SIG-M5 treated with dmso at 0.1 percent for 504 hours (cell line): ENCODE data around the gene KRT16.
"Not testable (repeated sequence)": the region's sequence is repeated elsewhere in the genome, so short reads cannot be mapped to it uniquely, and the experiment has no call there.

Experiments used
- DNase-seq: peaks from one replicate; lab custom pipeline; 2025; ENCODE audit not compliant: unreplicated experiment; lab: John Stamatoyannopoulos, UW

The KRT16 gene

DNA sequence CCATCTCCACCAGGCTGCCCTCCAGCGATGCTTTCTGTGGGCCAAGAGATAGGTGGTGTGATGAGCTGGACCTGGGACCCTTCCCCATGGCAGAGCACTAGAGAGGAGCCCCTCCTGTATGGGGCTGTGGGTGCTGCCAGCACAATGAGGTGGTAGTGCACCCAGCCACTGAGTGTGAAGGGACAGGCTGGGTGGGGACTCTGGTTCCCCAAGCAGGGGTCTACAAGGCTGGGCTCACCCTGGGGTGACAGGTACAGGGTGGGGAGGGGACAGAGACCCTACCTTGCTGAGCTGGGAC, 15.5 kb upstream of the KRT16 start:
- DNase-seq: not testable (repeated sequence)

DNA sequence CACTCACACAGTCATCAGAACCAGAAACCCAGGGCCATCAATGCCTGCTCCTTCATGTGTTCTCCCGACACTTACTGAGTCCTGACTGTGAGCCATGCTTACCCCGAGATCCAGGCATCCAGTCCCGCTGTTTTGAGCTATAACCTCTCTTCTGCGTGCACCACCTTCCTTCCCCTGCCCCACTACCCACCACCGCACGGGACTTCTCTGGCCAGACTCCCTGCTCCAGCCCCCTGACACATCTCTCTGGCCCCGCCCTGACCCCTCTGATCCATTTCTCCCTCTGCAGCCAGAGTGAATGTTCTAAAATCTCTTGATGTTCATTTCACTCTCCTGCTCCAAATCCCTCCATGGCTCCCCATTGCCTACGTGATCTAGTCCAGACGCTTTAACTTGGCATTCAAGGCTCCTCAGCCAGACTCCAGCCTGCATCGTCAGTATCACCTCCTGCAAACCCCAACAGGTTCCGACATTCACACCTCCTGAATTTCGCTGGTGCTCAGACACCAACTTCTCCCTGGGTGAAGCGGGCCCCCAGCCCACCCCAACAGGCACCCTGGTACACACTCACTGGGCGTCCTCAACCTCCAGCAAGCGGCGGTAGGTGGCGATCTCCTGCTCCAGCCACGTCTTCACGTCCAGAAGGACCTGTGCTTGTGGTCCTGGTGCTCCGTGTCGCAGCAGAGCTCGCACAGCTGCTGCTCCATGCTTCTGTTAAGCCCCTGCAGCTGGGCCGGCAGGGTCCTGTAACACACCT, 14.9 kb upstream of the KRT16 start:
- no peak for DNase-seq

DNA sequence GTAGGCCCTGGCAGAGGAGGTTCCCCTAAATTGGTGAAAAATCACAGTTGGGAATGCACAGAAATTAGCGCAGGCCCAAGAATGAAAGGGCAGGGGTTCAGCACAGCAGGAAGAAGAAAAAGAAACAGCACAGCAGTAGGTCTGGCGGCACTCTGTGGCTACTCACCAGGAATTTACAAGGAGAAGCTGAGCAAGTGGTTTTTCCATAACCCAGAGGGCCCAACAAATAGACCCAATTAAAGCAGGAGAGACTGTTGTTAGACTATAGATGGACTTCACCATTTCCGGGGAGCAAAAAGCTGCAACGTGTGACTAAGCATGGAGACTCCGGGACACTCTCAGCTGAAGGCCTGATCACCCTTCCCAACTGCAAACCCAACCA, 14.3 kb upstream of the KRT16 start:
- DNase-seq: not testable (repeated sequence)

DNA sequence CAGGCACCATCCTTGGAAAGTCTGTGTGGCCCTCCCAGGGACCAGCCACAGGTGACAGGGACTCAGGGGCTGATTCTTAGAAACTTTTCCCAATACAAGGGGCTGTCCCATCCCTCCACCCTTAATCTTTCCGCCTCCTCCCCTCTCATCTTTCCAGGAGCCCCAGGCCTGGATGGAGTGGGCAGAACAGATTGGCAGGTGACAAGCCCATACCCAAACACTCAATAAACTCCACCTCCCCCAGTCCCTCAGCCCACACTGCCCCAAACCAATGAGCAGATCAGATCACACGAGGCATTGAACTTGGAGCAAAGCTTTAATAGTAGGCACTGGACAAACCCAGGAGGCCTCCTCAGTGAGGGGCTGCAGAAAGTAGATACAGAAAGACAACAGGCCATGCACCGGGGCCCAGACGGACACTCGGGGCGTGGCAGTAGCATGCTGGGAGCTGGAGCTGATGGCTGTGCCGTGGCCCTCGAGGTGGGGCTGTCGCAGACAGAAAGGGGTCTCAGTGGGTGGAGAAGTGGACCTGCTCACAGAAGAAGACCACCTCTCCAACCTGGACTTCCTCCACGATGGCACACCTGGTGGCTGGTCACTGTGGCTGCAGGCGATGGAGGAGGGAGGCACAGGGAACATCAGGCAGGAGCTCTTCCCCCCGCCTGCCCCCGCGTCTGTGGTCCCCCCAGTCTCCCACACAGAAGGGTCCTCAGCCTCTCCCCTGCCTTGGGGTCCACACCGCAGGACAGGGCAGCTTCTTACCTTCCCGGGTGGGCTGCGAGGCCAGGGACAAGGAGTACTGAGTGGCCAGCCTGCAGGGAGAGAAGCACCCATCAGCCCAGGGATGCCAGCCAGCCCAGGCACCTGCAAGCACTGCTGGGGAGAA, 13.7 kb upstream of the KRT16 start:
- not testable (repeated sequence) for DNase-seq

DNA sequence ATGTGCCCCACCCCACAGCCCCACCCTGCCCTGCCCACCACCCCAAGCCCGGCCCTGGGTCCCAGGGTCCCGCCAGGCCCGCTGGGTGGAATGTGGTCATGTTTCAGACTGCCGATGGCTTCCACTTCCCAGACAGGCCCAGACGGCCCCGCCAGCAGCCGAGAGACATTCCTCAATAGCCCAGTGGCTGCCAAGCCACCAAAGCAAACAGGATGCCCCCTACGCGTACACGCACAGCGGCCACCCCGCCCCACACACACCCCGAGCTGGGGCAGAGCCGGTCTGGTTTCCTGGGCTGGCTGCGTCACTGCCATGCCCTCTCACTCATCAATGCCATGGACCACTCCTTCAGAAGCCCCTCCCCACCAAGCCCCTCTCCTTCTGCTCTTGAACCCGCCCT, 13.0 kb upstream of the KRT16 start:
- DNase-seq: no peak

DNA sequence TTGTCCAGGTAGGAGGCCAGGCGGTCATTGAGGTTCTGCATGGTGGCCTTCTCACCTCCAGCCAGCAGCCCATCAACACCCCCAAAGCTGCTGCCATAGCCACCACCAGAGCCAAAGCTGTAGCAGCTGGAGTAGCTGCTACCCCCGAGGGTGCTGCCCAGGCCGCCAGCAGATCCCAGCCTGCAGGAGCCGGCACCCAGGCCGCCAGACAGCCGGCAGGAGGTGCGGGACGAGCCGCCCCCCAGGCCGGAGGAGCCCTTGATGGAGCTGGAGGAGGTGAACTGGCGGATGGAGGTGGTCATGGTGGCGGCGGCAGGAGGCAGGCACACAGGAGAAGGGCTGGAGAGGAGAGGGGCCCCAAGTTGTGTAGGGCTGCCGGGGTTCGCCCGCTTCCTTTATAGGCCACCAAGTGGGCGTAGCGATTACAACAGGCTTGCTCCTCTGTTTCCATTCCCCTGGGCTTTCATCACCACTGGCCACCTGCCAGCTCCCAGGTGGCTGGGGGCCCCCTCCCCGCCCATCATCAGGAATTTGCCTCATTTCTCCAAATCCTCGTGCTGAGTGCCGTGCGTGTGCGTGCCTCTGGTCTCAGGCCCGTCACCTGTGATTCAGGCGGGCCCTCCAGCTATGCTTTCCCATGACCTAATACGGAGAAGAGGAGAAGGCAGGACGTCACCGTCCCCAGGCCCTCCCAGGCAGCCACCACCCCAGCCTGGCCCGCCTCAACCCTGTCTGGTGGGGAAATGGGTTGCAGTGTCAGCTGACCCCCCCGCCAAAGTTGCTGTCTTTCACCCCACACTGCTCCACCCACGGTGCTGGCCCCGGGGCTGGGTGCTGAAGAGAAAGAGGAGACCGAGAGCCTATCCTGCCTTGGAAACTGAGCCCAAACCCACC, 11.9 kb upstream of the KRT16 start, which contains the start of gene KRT17:
TSS of gene KRT17 (minus strand) at position 368 of the 894 bp plus-strand sequence. CDS start at position 302, 66 bp downstream.
- DNase-seq: no peak

DNA sequence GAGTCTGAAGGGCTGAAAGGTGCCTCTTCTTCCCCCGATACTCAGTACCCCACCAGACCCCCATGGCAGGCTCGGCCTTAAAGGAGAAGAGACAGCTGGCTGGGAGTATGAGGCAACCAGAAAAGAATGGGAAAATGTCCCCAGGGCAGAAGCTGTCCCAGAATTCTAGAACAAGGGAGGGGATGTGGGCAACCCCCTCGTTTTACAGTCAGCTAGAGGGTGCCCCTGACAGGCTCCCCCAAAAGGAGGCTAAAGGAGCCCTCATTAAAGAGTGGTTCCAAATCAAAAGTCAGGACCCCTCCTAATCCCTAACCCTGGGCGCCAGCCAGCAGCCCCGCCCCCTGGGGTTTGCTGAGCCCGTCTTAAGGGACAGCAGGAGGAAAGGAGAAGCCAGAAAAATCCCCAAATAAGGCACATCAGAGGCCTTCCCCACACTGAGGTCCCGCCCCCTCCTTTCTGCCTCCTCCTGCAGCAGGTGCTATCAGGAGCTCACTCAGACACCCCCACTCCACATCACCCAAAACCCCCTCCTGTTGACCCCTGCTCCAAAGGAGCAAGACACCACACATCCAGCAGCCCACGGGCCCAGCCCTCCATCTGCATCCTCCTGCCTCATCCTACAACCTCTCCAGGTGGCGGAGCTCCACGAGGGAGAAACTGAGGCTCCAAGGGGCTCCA, 10.8 kb upstream of the KRT16 start:
- DNase-seq: not testable (repeated sequence)

DNA sequence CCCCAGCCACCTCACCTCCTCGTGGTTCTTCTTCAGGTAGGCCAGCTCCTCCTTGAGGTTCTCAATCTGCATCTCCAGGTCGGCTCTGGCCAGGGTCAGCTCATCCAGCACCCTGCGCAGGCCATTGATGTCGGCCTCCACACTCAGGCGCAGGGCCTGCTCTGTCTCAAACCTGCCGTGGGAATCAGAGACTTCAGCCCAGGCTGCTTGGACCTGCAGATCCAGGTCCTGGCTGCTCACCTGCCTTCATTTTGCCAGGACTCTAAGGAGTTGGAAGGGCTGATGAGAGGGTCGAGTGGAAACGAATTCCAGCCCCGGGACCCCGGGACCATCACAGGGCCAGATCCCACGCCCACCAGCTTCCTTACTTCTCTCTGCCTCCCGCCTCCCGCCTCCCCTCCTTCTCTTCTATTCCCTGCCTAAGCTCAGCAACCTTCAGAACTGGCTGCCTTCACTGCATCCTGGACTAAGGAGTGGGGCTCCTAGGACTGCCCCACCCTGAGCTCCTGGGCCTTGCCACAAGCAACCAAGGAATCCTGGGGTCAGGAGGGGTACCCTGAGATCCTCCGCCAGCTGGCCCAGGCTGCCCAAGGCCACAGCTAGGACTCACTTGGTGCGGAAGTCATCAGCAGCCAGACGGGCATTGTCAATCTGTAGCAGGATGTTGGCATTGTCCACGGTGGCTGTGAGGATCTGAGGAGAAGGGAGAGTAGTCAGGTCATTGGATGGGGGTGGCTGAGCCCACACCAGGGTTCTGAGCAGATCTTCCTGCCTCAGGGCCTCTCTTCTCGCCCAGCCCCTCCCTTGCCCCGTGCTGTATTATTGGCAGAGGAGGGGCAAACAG, 10.0 kb upstream of the KRT16 start:
- DNase-seq: not testable (repeated sequence)

DNA sequence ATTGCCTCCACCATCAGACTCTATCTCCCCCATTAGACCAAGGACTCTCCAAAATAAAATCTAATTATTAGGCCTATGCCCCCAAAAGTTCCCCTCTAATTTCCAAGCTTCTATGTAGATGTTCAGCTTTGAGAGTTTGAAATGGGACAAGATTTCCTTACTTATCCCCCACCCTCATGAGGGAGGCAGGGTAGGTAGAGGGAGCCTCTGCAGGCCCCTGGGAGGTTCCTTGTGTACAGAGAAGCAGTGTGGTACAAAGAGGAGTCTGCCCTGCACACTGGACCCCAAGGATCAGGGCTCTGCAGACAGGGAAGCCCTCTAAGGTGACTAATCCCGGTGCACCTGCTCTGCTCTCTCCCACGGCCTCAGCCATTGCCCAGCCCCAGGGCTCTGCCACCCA, 9.3 kb upstream of the KRT16 start:
- DNase-seq: no peak

DNA sequence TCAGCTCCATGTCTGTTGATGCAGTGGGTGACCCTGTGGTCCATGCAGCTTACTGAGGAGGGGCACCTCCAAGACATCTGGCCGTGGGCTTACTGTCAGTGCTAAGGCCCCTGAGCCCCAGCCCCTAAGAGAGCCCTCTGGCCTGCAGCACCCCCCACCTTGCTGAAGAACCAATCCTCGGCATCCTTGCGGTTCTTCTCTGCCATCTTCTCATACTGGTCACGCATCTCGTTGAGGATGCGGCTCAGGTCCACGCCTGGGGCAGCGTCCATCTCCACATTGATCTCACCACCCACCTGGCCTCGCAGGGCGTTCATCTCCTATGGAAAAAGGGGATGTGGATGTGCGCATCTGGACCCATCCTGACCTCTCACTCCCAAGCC, 8.9 kb upstream of the KRT16 start:
- not testable (repeated sequence) for DNase-seq

DNA sequence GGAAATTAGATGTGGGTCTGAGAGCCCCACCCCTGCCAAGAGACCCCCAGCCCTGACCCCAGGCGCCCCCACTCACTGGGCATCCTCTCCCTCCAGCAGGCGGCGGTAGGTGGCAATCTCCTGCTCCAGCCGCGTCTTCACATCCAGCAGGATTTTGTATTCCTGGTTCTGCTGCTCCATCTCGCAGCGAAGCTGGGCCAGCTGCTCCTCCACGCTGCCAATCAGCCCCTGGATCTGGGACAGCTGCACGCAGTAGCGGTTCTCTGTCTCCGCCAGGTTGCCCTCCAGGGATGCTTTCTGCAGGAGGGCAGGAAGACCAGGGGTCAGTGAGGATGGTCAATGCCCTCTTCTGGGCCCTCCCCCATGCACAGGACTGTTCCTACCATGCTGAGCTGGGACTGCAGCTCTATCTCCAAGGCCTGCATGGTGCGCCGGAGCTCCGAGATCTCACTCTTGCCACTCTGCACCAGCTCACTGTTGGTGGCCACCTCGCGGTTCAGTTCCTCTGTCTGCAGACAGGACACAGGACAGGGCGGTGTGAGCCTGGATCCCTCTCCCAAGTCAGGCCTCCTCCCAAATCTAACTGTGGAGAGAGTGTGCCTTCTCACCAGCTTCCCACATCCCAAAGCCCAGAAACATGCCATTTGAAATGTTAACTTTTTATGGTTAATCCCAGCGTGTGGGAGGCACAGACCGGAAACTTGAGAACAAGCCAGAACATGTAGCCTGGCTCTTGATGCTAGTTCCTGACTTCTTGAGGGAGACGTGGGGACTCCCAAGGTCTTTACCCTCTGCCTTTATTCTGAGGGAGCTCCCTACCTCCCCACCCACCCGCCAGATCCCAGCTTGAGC, 8.2 kb upstream of the KRT16 start:
- no peak for DNase-seq

DNA sequence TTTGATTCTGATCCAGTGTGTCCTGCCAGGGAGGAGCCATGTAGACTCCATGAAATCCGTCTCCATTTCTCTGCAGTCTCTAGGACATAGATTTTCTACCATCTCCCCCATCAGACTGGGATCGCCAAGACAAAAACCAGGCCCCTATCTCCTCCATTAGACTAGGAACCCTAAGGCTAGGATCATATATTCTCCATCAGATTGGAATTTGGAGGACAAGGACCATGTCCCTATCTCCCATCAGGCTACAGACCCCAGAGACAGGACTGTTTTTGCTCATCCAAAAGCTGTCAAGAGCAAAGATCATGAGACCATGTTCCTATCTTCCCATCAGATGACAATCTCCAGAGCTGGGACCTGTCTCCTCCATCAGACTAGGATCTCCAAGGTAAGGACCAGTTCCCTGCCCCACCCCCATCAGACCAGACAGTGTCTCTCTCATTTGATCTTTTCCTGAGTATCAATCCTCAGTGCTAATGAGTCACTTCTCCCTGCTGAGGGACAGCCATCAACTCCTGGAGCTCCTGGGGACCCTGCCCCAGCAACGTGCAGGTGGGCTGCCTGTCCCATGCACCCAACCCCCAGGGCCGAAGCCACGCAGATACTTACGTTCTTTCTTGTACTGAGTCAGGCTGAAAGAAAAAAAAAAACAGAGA, 7.5 kb upstream of the KRT16 start:
- DNase-seq: not testable (repeated sequence)

DNA sequence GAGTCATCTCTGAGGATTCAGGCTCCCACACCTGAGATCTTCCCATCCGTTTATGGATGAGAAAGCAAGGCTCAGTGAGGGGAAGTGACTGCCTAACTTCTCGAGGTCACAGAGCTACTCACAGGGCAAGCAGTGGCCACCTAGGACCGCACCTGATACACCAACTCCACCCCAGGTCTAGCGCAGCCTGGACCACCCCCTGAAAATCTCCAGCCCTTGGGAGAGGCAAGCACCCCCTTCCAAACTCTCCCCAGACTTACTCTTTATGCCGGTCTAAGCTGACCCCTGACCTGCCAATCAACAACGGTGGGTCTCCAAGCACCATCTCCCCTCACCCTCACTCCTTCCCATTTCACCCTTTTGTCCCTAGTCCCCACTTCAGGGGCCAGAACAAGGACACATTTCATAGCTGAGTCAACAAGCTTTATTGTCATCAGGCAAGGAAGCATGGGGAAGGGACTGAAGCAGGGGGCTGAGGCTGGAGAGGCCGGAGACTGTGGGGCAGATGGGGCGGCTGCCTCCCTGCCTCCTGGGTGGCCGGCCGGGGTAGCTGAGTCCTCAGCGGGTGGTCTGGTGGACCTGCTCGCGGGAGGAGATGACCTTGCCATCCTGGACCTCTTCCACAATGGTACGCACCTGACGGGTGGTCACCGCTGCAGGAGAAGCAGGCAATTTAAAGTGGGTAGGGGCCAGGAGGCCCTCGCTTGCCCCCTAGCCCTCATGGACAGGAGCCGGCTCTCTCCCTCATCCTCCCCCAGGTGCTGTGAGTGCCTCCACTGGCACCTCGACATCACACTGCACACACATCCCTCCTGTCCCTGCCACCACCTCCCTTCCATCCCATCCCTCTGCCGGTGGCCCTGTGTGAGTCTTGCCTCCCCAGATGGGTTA, 6.7 kb upstream of the KRT16 start:
- DNase-seq: no peak

DNA sequence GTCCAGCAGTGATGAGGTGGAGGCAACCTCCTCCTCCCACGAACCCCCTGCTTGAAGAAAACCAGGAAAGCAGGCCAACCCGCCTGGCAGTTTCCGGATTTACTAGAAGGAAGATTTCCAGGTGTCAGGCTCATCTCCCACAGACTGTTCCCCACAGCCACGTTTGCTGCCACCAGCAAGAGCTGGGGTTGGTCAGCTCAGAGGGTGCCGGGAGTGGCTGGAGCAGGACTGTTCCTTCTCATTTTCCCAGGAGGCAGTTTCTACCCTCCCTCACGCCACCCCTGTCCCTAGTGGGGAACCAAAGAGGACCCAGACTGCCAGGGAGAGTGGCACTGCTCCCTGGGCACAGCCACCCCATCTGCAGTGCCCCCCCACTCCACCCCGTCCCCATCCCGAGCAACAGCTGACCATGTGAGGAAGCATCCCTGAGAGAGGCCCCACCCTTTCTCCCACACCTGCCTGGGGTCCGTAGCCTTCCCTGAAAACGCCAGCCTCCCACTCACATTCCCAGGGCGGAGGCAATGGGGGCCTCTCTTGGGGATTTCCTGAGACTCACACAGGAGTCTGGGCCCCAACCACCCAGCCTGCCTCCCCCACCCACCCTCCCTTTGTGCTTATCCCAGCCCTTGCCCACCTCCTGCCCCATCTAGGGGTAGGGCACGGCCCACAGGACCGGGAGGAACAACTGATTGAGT, 5.9 kb upstream of the KRT16 start:
- no peak for DNase-seq

DNA sequence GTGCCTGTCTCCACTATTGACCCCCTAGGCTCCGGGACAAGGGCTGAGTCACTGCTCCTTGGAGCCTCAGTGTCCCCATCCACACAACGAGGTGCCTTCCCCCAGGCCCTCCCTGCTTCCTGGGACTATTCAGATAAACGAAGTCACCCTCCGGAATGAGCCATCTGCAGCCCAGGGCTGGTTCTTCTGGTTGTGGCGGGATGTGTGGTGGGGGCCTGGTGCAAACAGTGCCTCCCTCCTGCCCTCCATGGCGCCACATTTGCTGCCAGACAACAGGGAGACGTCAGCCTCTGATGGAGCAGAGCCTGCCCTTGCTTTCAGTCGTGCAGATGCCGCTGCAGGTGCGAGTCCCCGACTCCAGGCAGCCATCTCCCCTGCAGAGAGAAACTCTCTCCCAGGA, 5.1 kb upstream of the KRT16 start:
- no peak for DNase-seq

DNA sequence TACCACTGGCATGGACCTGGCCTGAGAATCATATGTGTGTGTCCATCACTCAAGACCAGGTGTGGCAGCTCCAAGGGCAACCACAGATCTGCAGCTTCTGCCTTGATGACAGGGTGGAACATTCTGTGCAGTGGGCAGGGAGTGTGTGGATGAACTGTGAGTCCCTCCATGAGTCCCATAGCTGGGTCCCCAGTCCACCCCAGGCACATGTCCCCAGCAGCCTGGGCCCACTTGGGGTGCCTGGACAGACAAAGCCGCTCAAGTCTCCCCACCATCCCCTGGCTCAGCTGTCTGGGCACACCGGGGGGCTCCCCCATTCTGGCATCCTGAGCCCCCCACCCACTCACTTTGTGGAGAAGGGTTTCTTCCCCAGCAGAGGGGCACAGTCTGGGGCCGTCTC, 4.6 kb upstream of the KRT16 start:
- DNase-seq: no peak

DNA sequence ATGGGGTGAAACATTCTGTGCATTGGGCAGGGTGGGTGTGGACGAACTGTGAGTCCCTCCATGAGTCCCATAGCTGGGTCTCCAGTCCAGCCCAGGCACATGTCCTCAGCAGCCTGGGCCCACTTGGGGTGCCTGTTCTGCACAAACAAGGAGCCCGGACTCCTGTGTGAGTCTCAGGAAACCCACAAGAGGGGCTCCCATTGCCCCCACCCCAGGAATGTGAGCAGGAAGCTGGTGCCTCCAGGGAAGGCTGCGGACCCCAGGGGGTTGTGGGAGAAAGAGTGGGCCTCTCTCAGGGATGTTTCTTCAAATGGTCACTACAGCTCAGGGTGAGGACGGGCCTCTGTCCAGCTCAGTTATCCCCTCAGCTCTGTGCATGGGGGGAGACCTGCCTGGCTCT, 3.9 kb upstream of the KRT16 start:
- DNase-seq: not testable (repeated sequence)
